SK-N-SH (cell line): ENCODE measurements around the gene LST1. TPM values are rescaled to one million over a fixed set of nuclear protein-coding genes. Genes with fewer than 3 reads are reported as not detected.

ENCODE experiments used
- CTCF ChIA-PET: fragments of 300-600, 350-600 bp; formaldehyde crosslinking; extraction: SDS; loops from one replicate; lab custom pipeline; 2021; lab: Yijun Ruan, JAX
- POLR2A ChIA-PET: fragments of 350-600 bp; sonication (Branson Sonifier 250); formaldehyde crosslinking; extraction: SDS; loops from one replicate; lab custom pipeline; 2020; ENCODE audit warnings: antibody characterized with exemption, inconsistent platforms; lab: Yijun Ruan, JAX
- DNase-seq: peaks from one replicate; pipeline ENCODE4 v3.0.0; 2012
- H2AFZ ChIP-seq: fragments of 200-600 bp; sonication (generic); 2 replicates; pipeline ENCODE4 v1.8.1; 2016; ENCODE audit warnings: antibody characterized with exemption, mild to moderate bottlenecking, low read depth
- H3F3A ChIP-seq: fragments of 200-600 bp; sonication (generic); replicated peaks from 2 replicates; pipeline ENCODE3; 2016; ENCODE audit warnings: antibody characterized with exemption, mild to moderate bottlenecking; ENCODE audit not compliant: insufficient read depth
- H3K27ac ChIP-seq, 2 experiments: fragments of 200-500 bp in 1 of 2; fragments of 200-600 bp in 1 of 2; sonication (Bioruptor generic) in 1 of 2; sonication (generic), shearing (Covaris generic) in 1 of 2; 2 replicates each; pipeline versions ENCODE4 v1.5.1 to v1.6.1; 2014 to 2016; ENCODE audit warnings: low read depth in 2 of 2, inconsistent platforms in 1 of 2, low read length in 1 of 2, mild to moderate bottlenecking in 1 of 2, mixed read lengths in 1 of 2
- H3K27me3 ChIP-seq: fragments of 200-600 bp; sonication (generic), shearing (Covaris generic); 2 replicates; pipeline ENCODE4 v1.6.1; 2016; ENCODE audit warnings: mixed run types; ENCODE audit not compliant: insufficient read depth
- H3K36me3 ChIP-seq, 2 experiments: fragments of 200-500 bp in 1 of 2; fragments of 200-600 bp in 1 of 2; sonication (Bioruptor generic) in 1 of 2; sonication (generic) in 1 of 2; replicated peaks in 1 of 2; 2 replicates each; pipeline versions ENCODE3 to v1.5.1; 2014 to 2016; ENCODE audit warnings: low read length in 1 of 2, mild to moderate bottlenecking in 1 of 2; ENCODE audit not compliant: insufficient read depth in 2 of 2, control insufficient read depth in 1 of 2
- H3K4me1 ChIP-seq, 2 experiments: fragments of 200-500 bp in 1 of 2; fragments of 200-600 bp in 1 of 2; sonication (Bioruptor generic) in 1 of 2; sonication (generic), shearing (Covaris generic) in 1 of 2; 2 replicates each; pipeline versions ENCODE4 v1.5.1 to v1.6.1; 2014 to 2016; ENCODE audit warnings: low read depth in 1 of 2, low read length in 1 of 2, mixed run types in 1 of 2; ENCODE audit not compliant: insufficient read depth in 2 of 2, control insufficient read depth in 1 of 2
- H3K4me2 ChIP-seq: fragments of 200-600 bp; sonication (generic), shearing (Covaris generic); 2 replicates; pipeline ENCODE4 v1.6.1; 2017; ENCODE audit warnings: mixed run types
- H3K4me3 ChIP-seq, 2 experiments: fragments of 200-500 bp in 1 of 2; fragments of 200-600 bp in 1 of 2; sonication (Bioruptor generic) in 1 of 2; sonication (generic), shearing (Covaris generic) in 1 of 2; 2 replicates each; pipeline versions ENCODE4 v1.5.1 to v1.8.1; 2014 to 2016; ENCODE audit warnings: low read depth in 2 of 2, inconsistent platforms in 1 of 2, low read length in 1 of 2, mild to moderate bottlenecking in 1 of 2, mixed read lengths in 1 of 2, moderate library complexity in 1 of 2
- H3K79me2 ChIP-seq: fragments of 200-600 bp; sonication (generic); 2 replicates; pipeline ENCODE4 v1.8.1; 2017; ENCODE audit warnings: mild to moderate bottlenecking; ENCODE audit not compliant: insufficient read depth
- H3K9ac ChIP-seq: fragments of 200-600 bp; sonication (generic); 2 replicates; pipeline ENCODE4 v1.6.1; 2017; ENCODE audit warnings: mixed run types
- H3K9me2 ChIP-seq: fragments of 200-600 bp; sonication (generic); 2 replicates; pipeline ENCODE4 v1.6.1; 2017; ENCODE audit warnings: mixed run types
- H3K9me3 ChIP-seq: fragments of 200-600 bp; sonication (generic); 2 replicates; pipeline ENCODE4 v1.6.1; 2017; ENCODE audit warnings: mixed run types, mild to moderate bottlenecking, moderate library complexity
- H4K20me1 ChIP-seq: fragments of 200-600 bp; sonication (generic); 2 replicates; pipeline ENCODE4 v1.6.1; 2017; ENCODE audit warnings: mild to moderate bottlenecking, mixed run types; ENCODE audit not compliant: insufficient read depth
- CHD2 ChIP-seq: fragments of 150-350 bp; IDR thresholded peaks from 2 replicates; pipeline ENCODE4 v1.6.1; 2018; ENCODE audit warnings: low read length; ENCODE audit not compliant: partially characterized antibody
- ELF1 ChIP-seq: IDR thresholded peaks from 2 replicates; pipeline ENCODE4 v1.4.0; 2012
- EP300 ChIP-seq, 2 experiments: IDR thresholded peaks; 2 replicates each; pipeline versions ENCODE4 v1.4.0 to v1.6.1; 2012; ENCODE audit warnings: borderline replicate concordance in 1 of 2, low read depth in 1 of 2, low read length in 1 of 2
- EZH2phosphoT487 ChIP-seq: fragments of 200-600 bp; sonication (generic); IDR thresholded peaks from 2 replicates; pipeline ENCODE4 v1.6.1; 2017; ENCODE audit warnings: low read depth, mixed run types, mild to moderate bottlenecking, antibody characterized with exemption, moderate library complexity, borderline replicate concordance
- FOXJ3 ChIP-seq: sonication (generic); formaldehyde crosslinking; IDR thresholded peaks from 2 replicates; pipeline ENCODE4 v1.5.1; 2020; ENCODE audit warnings: mild to moderate bottlenecking, missing genetic modification reagents
- FOXM1 ChIP-seq: IDR thresholded peaks from 2 replicates; pipeline ENCODE4 v1.4.0; 2012; ENCODE audit warnings: low read depth, mild to moderate bottlenecking
- GABPA ChIP-seq: IDR thresholded peaks from 2 replicates; pipeline ENCODE4 v1.4.0; 2012; ENCODE audit warnings: low read depth, mild to moderate bottlenecking
- MXI1 ChIP-seq: IDR thresholded peaks from 2 replicates; pipeline ENCODE4 v1.6.1; 2012; ENCODE audit warnings: mild to moderate bottlenecking, low read depth, low read length, improper control_type of control experiment
- POLR2AphosphoS5 ChIP-seq: IDR thresholded peaks from 2 replicates; pipeline ENCODE4 v1.6.1; 2012; ENCODE audit warnings: low read depth, low read length
- RCOR1 ChIP-seq: fragments of 150-350 bp; IDR thresholded peaks from 2 replicates; pipeline ENCODE4 v1.6.1; 2017; ENCODE audit warnings: antibody characterized with exemption, low read length
- TAF1 ChIP-seq: IDR thresholded peaks from 2 replicates; pipeline ENCODE4 v1.6.1; 2012; ENCODE audit warnings: low read depth, mild to moderate bottlenecking, low read length, moderate library complexity, borderline replicate concordance
- YY1 ChIP-seq: IDR thresholded peaks from 2 replicates; pipeline ENCODE4 v1.4.0; 2012; ENCODE audit warnings: low read depth, mild to moderate bottlenecking
- WGBS: methylation state at CpG from one replicate; pipeline ENCODE4 v1.1.6; 2017; ENCODE audit warnings: low lambda C conversion rate; 5-methylcytosine and 5-hydroxymethylcytosine counted together
- polyA plus RNA-seq, 3 experiments: library from polyadenylated mRNA; depleted of rRNA; stranded (reverse); fragments of >200 nt; gene quantifications; 2 replicates each; pipeline ENCODE4 v1.2.3, GENCODE V29; 2012
- TF ChIP-seq, protein P1 (sequence below): fragments of 150-350 bp; IDR thresholded peaks from 2 replicates; pipeline ENCODE4 v1.6.1; 2016; ENCODE audit warnings: mild to moderate bottlenecking, low read depth, low read length
- TF ChIP-seq, protein P2 (sequence below): IDR thresholded peaks from 2 replicates; pipeline ENCODE4 v1.6.1; 2012; ENCODE audit warnings: mild to moderate bottlenecking, low read depth, low read length, moderate library complexity
- TF ChIP-seq, protein P3 (sequence below): IDR thresholded peaks from 2 replicates; pipeline ENCODE4; 2012
- TF ChIP-seq, protein P4 (sequence below): fragments of 200-600 bp; sonication (generic); IDR thresholded peaks from 2 replicates; pipeline ENCODE4 v1.6.1; 2017; ENCODE audit warnings: antibody characterized with exemption, mild to moderate bottlenecking, moderate library complexity
- TF ChIP-seq, protein P5 (sequence below): fragments of 150-350 bp; IDR thresholded peaks from 2 replicates; pipeline ENCODE4 v1.6.1; 2017; ENCODE audit warnings: antibody characterized with exemption, low read length, low read depth, borderline replicate concordance

Gene LST1
- polyA plus RNA-seq, 1 of the 3 experiments (the other 2 are of a cell fraction): not detected

DNA sequence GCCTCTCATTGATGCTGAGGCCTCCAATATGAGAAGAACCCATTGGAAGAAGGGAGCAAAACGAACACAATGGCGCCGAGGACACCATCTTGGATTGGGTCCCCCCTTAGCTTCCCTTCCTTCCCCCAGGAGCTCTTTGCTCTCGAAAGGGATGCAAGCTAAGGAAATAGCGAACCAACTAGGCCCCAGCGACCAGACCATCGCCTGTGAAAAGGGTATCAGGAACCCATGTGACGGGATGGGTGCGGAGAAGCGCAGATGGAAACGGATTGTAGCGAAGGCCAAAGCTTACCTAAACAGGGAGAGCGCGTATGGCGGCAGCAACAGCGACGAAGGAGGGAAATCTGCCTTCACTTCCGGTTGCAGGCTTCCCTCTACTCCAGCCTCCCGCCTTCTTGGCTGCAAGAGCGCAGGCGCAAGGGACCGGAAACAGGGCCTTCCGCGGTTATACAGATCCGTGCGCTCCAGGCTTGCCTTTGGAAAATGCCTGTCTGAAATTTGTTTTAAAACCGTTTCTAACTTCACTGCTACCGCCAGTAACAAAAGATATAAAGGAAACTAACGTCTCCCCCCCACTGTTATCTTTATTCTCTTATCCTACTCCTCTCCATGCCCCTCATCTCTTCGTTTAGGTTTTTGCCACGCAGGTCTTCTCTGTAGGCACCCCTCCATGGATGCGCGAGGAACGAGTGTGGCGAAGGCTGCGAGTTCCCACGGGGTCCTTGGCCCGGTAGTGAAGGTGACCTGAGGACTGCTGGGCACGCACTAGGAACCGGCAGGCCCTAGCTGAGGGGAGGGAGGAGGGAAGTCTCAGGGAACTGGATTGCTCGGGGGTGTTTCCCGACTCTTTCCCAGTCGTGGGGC, 44.2 kb upstream of the LST1 start, which contains the start of gene DDX39B (continued):
- peak; percentile 85 for TF ChIP-seq GABPA
- peak; percentile 96 for TF ChIP-seq YY1
- TF ChIP-seq, protein P1, sequence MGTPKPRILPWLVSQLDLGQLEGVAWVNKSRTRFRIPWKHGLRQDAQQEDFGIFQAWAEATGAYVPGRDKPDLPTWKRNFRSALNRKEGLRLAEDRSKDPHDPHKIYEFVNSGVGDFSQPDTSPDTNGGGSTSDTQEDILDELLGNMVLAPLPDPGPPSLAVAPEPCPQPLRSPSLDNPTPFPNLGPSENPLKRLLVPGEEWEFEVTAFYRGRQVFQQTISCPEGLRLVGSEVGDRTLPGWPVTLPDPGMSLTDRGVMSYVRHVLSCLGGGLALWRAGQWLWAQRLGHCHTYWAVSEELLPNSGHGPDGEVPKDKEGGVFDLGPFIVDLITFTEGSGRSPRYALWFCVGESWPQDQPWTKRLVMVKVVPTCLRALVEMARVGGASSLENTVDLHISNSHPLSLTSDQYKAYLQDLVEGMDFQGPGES: no peak
- TF ChIP-seq FOXM1: no peak
- TF ChIP-seq, protein P2, sequence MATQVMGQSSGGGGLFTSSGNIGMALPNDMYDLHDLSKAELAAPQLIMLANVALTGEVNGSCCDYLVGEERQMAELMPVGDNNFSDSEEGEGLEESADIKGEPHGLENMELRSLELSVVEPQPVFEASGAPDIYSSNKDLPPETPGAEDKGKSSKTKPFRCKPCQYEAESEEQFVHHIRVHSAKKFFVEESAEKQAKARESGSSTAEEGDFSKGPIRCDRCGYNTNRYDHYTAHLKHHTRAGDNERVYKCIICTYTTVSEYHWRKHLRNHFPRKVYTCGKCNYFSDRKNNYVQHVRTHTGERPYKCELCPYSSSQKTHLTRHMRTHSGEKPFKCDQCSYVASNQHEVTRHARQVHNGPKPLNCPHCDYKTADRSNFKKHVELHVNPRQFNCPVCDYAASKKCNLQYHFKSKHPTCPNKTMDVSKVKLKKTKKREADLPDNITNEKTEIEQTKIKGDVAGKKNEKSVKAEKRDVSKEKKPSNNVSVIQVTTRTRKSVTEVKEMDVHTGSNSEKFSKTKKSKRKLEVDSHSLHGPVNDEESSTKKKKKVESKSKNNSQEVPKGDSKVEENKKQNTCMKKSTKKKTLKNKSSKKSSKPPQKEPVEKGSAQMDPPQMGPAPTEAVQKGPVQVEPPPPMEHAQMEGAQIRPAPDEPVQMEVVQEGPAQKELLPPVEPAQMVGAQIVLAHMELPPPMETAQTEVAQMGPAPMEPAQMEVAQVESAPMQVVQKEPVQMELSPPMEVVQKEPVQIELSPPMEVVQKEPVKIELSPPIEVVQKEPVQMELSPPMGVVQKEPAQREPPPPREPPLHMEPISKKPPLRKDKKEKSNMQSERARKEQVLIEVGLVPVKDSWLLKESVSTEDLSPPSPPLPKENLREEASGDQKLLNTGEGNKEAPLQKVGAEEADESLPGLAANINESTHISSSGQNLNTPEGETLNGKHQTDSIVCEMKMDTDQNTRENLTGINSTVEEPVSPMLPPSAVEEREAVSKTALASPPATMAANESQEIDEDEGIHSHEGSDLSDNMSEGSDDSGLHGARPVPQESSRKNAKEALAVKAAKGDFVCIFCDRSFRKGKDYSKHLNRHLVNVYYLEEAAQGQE: peak; percentile 76
- TF ChIP-seq, protein P3, sequence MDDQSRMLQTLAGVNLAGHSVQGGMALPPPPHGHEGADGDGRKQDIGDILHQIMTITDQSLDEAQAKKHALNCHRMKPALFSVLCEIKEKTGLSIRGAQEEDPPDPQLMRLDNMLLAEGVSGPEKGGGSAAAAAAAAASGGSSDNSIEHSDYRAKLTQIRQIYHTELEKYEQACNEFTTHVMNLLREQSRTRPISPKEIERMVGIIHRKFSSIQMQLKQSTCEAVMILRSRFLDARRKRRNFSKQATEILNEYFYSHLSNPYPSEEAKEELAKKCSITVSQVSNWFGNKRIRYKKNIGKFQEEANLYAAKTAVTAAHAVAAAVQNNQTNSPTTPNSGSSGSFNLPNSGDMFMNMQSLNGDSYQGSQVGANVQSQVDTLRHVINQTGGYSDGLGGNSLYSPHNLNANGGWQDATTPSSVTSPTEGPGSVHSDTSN: 0 out of 2 replicates have a peak, but pooled peaks have one; percentile 18
- TF ChIP-seq CHD2: peak; percentile 21
- peak; percentile 87 for TF ChIP-seq ELF1
- TF ChIP-seq, all 33 proteins: peak for 16

DNA sequence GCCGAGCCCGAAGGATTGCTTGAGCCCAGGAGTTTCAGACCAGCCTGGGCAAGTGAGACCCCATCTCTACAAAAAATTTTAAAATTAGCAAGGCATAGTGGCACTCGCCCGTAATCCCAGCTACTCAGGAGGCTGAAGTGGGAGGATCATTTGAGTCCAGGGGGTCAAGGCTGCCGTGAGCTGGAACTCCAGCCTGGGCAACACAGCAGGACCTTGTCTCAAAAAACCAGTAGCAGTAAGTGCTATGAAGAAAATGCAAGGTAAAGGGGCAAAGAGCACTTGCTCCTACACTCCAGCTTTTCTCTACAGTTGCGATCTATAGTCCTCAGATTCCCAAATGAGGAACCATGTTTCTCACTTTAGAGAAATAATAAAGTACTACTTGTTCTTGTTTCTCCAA, 42.4 kb upstream of the LST1 start:
- Histone ChIP-seq H3K4me1 (peaks cover 18 to 29% of the 10 kb centered on the region in 2 experiments), H3K79me2 (peaks cover 53% of the 10 kb centered on the region), H3K36me3 (peaks cover 16 to 17% of the 10 kb centered on the region in 2 experiments), H4K20me1 (peaks cover 24% of the 10 kb centered on the region), H3F3A (peaks cover 14% of the 10 kb centered on the region), H3K4me3 (no peak overlapping the region), H3K27me3 (no peaks in the 10 kb centered on the region), H3K9me3 (no peaks in the 10 kb centered on the region), H2AFZ (no peak overlapping the region), H3K9me2 (no peaks in the 10 kb centered on the region), H3K4me2 (no peak overlapping the region), H3K27ac (peak overlapping the region in 1 of 2 experiments; percentile 95; a peak in 1 of 4 replicates), H3K9ac (no peak overlapping the region)
- DNase-seq: no peak
- CTCF ChIA-PET: interaction anchor here (11.9 kb wide), 1 partner anchor 55 kb away, joined by 301 read pairs; the partner anchor contains the start of gene NCR3
- WGBS: 95% methylated on average over 6 of the region's 6 CpGs
- POLR2A ChIA-PET: no interaction called here
- no peak for TF ChIP-seq FOXM1
- TF ChIP-seq MXI1: no peak
- TF ChIP-seq RCOR1: no peak
- TF ChIP-seq EZH2phosphoT487: no peak
- no peak for TF ChIP-seq TAF1
- TF ChIP-seq POLR2AphosphoS5: no peak
- no peak for TF ChIP-seq GABPA
- no peak for TF ChIP-seq EP300 (IDR thresholded peaks at IDR 0.05; ENCODE audit: borderline replicate concordance in 1 of 2, low read depth in 1 of 2, low read length in 1 of 2)
- TF ChIP-seq, protein P4, sequence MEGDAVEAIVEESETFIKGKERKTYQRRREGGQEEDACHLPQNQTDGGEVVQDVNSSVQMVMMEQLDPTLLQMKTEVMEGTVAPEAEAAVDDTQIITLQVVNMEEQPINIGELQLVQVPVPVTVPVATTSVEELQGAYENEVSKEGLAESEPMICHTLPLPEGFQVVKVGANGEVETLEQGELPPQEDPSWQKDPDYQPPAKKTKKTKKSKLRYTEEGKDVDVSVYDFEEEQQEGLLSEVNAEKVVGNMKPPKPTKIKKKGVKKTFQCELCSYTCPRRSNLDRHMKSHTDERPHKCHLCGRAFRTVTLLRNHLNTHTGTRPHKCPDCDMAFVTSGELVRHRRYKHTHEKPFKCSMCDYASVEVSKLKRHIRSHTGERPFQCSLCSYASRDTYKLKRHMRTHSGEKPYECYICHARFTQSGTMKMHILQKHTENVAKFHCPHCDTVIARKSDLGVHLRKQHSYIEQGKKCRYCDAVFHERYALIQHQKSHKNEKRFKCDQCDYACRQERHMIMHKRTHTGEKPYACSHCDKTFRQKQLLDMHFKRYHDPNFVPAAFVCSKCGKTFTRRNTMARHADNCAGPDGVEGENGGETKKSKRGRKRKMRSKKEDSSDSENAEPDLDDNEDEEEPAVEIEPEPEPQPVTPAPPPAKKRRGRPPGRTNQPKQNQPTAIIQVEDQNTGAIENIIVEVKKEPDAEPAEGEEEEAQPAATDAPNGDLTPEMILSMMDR: no peak
- TF ChIP-seq, protein P5, sequence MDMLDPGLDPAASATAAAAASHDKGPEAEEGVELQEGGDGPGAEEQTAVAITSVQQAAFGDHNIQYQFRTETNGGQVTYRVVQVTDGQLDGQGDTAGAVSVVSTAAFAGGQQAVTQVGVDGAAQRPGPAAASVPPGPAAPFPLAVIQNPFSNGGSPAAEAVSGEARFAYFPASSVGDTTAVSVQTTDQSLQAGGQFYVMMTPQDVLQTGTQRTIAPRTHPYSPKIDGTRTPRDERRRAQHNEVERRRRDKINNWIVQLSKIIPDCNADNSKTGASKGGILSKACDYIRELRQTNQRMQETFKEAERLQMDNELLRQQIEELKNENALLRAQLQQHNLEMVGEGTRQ: no peak
- no peak for TF ChIP-seq ELF1
- TF ChIP-seq YY1: no peak
- TF ChIP-seq, protein P3: no peak
- TF ChIP-seq FOXJ3 (CRISPR knock-in tag): no peak
